Measurements from ENCODE around the gene CD101. TPM values are rescaled to one million over a fixed set of nuclear protein-coding genes. Genes with fewer than 3 reads are reported as not detected.

The CD101 gene
- total RNA-seq, 1 donor from 2014 or later: 0.10 TPM

GRCh38 chr1:117026361-117026760, 24.8 kb downstream of the CD101 start:
- H3K4me3 Mint-ChIP-seq (ENCODE audit: unreplicated experiment): no peak overlapping the region
- no peak for DNase-seq (ENCODE audit: low spot score)

GRCh38 chr1:117029685-117030084, 28.1 kb downstream of the CD101 start:
- DNase-seq (ENCODE audit: low spot score): no peak
- no peak overlapping the region for H3K27ac Mint-ChIP-seq (ENCODE audit: unreplicated experiment)
- H3K4me3 Mint-ChIP-seq (ENCODE audit: unreplicated experiment): no peak overlapping the region
- H3K36me3 Mint-ChIP-seq (ENCODE audit: low read depth, unreplicated experiment): no peaks in the 10 kb centered on the region
- no peaks in the 10 kb centered on the region for H3K27me3 Mint-ChIP-seq (ENCODE audit: unreplicated experiment)
- H3K9me3 Mint-ChIP-seq (ENCODE audit: unreplicated experiment): no peaks in the 10 kb centered on the region
- H3K4me1 Mint-ChIP-seq (ENCODE audit: unreplicated experiment): peaks cover 29% of the 10 kb centered on the region
- TF ChIP-seq CTCF (IDR thresholded peaks at IDR 0.05; ENCODE audit: unreplicated experiment): no peak

More at GRCh38 chr1:117026361-117026760, 24.8 kb downstream of the CD101 start:
- H3K36me3 Mint-ChIP-seq (ENCODE audit: low read depth, unreplicated experiment): no peaks in the 10 kb centered on the region
- no peaks in the 10 kb centered on the region for H3K27me3 Mint-ChIP-seq (ENCODE audit: unreplicated experiment)
- peaks cover 11% of the 10 kb centered on the region for H3K4me1 Mint-ChIP-seq (ENCODE audit: unreplicated experiment)
- peak overlapping the region; percentile 84 for H3K27ac Mint-ChIP-seq (ENCODE audit: unreplicated experiment)
- no peaks in the 10 kb centered on the region for H3K9me3 Mint-ChIP-seq (ENCODE audit: unreplicated experiment)
- no peak for TF ChIP-seq CTCF (IDR thresholded peaks at IDR 0.05; ENCODE audit: unreplicated experiment)

GRCh38 chr1:117030271-117030877, 28.8 kb downstream of the CD101 start:
- Mint-ChIP-seq H3K27ac (ENCODE audit: unreplicated experiment) (no peak overlapping the region), H3K27me3 (ENCODE audit: unreplicated experiment) (no peaks in the 10 kb centered on the region), H3K36me3 (ENCODE audit: low read depth, unreplicated experiment) (no peaks in the 10 kb centered on the region), H3K4me1 (ENCODE audit: unreplicated experiment) (peaks cover 29% of the 10 kb centered on the region), H3K4me3 (ENCODE audit: unreplicated experiment) (no peak overlapping the region), H3K9me3 (ENCODE audit: unreplicated experiment) (no peaks in the 10 kb centered on the region)
- TF ChIP-seq CTCF (IDR thresholded peaks at IDR 0.05; ENCODE audit: unreplicated experiment): no peak
- DNase-seq (ENCODE audit: low spot score): no peak

GRCh38 chr1:117032266-117032665, 30.7 kb downstream of the CD101 start:
- no peaks in the 10 kb centered on the region for H3K36me3 Mint-ChIP-seq (ENCODE audit: low read depth, unreplicated experiment)

More at GRCh38 chr1:117032266-117032665, 30.7 kb downstream of the CD101 start:
- Mint-ChIP-seq H3K4me3 (ENCODE audit: unreplicated experiment) (no peak overlapping the region), H3K9me3 (ENCODE audit: unreplicated experiment) (no peaks in the 10 kb centered on the region), H3K4me1 (ENCODE audit: unreplicated experiment) (peaks cover 22% of the 10 kb centered on the region), H3K27ac (ENCODE audit: unreplicated experiment) (no peak overlapping the region), H3K27me3 (ENCODE audit: unreplicated experiment) (no peaks in the 10 kb centered on the region)
- no peak for TF ChIP-seq CTCF (IDR thresholded peaks at IDR 0.05; ENCODE audit: unreplicated experiment)
- DNase-seq (ENCODE audit: low spot score): no peak

Data from endothelial cell (in vitro differentiated cells).